ENCODE results near the gene DOCK3.

GRCh38 chr3:50806806-50807205 lies 132.1 kb downstream of the DOCK3 start:
- TF ChIP-seq CTCF (IDR thresholded peaks at IDR 0.05) (no peak), EP300 (IDR thresholded peaks at IDR 0.05) (no peak)

All from ovary (tissue), 3 donors.